HL-60/S4 treated with retinoic acid at 250 ng/mL for 4 days and 3 days (cell line): ENCODE measurements around the gene HDAC1.

ENCODE experiments used
- in situ Hi-C: fragments of 300-500 bp; cut with MboI; formaldehyde crosslinking; loops from 2 replicates; pipeline ENCODE4 v1.7.0; 2022; ENCODE audit warnings: low sequenced_read_pairs

Gene HDAC1

DNA sequence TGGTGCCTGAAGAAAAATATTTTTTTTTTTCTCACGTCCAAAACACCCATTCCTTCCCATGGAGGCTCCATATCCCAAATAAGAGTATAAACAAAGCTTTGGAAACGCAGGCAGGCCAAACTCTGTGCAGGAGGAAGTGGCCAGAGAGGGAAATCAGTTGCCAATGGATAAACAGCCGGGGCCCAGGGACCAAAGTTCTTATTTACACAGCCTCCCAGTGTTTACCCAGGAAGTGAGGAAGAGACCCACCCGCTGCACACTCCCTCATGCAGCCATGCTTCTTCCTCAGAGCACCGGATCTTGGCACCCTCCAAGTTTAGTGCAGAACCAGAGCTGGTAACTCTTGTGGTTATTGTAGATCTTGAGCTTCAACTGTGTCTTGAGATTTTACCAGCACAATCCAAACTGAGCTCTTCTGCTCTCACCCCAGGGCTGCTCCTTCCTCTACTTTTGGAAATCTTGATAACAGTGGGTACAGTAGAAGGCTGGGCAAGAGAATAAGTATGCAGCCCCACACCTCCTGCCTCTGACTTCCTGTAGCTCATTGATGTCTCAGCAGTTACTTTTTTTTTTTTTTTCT lies 29.9 kb downstream of the HDAC1 start:
- in situ Hi-C loops, result no loop called here

DNA sequence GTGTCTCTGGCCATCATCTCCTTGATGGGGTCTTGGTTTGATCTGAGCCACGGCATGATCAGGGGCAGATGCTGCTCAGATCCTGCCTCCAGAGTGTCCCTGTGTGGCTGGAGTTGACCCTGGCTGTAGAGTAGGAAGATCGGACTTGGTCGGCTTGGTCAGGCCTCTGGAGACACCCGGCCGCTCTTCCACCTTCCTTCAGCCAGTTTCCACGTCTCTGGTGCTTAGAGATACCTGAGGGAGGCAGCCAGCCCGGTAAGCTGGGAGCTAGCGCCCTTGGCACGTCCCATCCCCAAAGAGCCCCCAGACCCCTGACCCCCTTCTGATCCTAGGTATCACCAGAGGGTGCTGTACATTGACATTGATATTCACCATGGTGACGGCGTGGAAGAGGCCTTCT lies 35.3 kb downstream of the HDAC1 start:
- in situ Hi-C loops, result no loop called here

DNA sequence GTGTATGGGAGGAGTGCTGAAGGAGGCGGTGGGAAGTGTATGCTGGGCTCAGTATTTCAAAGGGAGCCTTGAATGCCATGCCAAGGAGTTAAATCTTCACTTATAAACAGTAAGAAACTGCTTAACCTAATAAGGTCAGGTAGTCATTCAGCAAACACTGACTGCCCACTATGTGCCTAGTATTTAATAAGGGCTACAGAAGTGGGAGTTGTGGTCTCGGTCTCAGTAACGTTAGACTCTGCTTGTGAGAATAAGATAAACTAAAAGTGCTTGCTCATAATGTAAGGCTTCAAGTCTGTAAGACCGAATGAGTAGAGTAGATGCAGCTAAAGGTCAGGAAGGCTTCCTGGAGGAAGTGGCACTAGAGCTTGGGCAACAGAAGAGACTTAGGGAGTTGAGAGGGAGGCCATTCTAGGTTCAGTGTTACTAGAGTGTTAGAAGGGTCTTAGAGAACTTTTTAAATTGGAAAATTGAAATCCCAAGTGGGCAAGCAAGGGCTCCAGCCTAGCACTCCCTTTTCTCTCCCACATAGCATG lies 38.1 kb downstream of the HDAC1 start:
- in situ Hi-C loops, result no loop called here

DNA sequence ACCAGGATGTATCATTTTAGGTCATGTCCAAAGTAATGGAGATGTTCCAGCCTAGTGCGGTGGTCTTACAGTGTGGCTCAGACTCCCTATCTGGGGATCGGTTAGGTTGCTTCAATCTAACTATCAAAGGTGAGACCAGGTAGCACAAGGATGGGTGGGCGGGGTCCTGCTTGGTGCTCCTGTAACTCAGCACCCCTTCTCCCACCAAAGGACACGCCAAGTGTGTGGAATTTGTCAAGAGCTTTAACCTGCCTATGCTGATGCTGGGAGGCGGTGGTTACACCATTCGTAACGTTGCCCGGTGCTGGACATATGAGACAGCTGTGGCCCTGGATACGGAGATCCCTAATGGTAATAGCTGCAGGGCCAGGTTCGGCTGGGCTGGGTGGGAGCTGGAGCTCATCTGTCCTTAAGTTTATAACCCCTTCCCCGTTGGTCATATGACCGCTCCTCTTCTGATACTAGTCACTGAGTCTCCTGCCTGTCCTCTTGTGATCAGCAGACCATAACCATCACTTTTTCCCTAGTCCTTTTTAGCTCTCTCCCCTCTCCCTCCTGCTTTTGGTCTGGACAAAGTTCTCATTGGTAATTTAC lies 38.8 kb downstream of the HDAC1 start:
- in situ Hi-C loops, result no loop called here

DNA sequence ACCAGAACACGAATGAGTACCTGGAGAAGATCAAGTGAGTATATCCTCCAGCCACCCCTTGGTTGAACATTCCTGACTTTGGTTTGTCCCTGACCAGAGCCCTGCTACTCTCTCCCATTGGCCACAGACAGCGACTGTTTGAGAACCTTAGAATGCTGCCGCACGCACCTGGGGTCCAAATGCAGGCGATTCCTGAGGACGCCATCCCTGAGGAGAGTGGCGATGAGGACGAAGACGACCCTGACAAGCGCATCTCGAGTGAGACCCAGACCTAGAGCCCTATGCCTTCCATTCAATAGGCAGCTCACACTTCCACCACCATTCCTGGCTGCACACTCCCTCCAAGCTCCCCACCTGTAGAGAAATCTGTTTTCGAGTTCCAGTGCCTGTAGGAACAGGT lies 39.7 kb downstream of the HDAC1 start:
- in situ Hi-C loops, result no loop called here

DNA sequence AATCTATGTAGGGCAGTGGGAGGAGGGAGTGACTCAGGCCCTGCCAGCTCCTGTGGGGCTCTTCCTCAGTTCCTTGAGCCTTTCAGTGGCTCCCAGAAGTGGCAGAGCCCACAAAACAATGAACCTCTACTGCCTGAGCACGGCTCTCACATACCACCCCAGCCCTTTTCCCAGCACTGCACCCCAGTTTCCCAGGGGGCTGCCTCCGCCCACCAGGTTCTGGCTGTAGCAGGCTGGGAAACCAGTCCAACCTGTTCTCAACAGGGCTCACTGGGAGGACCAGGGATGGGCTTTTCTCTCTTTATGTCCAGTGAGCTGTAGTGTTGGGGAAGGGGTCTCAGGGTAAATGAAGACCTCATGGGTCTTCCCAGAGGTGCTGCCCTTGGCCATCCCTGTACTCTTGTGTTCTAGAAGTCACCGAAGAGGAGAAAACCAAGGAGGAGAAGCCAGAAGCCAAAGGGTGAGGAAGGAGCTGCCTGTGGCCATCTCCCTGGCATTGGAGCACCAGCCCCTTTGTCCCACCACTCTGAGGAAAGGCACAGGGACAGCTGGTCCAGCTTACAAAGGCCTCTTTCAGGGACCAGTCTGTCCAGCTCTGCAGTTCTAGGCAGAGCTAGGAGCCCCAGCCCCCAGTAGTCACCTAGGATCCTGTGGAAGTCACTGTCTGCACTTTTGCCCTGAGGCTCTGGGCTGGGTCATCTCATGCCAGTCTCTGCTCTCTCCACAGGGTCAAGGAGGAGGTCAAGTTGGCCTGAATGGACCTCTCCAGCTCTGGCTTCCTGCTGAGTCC lies 40.6 kb downstream of the HDAC1 start:
- in situ Hi-C loops, result no loop called here

DNA sequence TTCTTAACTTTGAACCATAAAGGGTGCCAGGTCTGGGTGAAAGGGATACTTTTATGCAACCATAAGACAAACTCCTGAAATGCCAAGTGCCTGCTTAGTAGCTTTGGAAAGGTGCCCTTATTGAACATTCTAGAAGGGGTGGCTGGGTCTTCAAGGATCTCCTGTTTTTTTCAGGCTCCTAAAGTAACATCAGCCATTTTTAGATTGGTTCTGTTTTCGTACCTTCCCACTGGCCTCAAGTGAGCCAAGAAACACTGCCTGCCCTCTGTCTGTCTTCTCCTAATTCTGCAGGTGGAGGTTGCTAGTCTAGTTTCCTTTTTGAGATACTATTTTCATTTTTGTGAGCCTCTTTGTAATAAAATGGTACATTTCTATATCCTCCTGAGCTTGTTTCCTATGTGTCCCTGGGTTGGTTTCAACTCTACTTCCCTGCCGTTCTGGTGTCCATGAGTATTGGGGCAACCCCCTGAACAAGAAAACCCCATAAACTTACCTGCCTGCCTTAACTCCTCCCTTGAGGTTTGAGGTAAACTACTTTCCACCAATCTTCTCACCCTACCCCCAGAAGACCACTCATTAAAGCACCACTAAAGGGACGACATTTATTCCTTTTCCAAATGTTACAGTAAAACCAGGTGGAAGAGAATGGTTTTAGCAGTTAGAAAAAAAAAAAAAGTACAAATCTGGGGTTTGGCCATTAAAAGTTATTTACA lies 41.5 kb downstream of the HDAC1 start:
- in situ Hi-C loops, result no loop called here

DNA sequence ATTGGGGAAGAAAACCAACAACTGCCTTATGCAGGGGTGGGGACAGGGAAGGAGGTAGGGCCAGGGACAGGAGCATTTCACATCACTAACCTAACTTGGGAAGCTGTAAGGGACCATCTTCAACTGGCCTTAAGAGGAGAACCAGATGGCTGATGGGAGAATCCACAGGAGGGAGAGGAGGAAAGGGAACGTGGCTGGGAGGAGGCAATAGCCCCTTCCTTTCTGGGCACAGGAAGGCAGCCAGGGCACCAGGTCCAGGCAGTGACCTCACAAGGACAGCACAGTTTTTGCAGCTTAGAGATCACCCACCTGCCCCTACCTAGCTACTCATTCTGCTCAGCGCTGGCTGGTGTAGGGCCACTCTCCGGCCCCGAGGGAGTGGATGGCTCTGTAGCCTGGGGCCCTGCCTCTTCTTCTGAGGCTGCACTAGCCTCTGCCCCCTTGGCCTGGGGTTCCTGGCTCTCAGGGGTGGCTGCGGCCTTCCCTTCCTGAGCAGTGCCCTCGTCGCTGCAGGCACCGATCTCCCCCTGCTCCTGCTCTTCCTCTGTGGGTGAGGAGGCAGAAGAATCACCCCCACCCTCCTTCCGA lies 42.5 kb downstream of the HDAC1 start:
- in situ Hi-C loops, result no loop called here

DNA sequence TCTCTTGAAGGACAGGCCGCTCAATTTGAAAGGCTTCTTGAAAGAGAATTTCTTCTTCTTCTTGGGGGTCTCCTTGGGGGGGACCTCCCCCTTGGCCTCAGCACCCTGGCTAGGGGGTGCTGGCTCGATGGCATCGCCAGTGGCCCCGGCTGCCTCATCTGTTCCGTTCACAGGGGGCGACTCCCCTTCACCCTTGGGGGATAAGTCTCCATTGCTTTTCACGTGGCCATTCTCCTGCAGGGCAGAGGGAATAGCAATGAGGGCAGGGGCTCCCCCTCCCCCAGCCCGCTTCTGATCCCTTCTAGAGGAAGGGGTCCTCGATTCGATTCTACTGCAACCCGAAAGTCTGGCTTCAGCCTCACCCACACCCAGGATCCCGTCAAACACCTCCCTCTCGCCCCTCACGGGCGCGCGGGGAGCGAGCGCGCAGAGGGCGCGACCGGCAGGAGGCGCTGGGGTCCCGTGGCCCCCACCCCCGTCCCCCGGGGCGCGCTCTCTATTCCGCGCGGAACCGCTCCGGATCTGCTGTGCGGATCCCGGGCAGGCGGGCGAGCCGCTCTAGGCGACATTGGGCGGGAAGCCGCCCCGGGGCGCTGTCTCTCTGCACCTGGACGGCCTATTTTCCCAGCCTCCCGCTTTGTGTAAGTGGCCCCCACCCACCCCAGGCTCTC lies 43.1 kb downstream of the HDAC1 start:
- in situ Hi-C loops, result no loop called here

DNA sequence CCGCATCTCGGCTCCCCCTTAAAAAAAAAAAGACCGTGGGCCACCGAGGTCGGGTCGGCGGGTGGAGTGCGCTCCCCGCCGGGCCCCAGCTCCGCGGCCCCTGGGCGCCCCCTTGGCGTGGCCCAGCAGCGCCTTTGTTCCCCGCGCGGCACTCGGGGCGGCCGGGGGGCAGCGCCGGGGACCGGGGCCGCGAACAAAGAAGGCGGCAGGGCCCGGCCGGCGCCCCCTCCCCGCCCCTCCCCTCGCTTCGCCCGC lies 43.6 kb downstream of the HDAC1 start:
- in situ Hi-C loops, result no loop called here

DNA sequence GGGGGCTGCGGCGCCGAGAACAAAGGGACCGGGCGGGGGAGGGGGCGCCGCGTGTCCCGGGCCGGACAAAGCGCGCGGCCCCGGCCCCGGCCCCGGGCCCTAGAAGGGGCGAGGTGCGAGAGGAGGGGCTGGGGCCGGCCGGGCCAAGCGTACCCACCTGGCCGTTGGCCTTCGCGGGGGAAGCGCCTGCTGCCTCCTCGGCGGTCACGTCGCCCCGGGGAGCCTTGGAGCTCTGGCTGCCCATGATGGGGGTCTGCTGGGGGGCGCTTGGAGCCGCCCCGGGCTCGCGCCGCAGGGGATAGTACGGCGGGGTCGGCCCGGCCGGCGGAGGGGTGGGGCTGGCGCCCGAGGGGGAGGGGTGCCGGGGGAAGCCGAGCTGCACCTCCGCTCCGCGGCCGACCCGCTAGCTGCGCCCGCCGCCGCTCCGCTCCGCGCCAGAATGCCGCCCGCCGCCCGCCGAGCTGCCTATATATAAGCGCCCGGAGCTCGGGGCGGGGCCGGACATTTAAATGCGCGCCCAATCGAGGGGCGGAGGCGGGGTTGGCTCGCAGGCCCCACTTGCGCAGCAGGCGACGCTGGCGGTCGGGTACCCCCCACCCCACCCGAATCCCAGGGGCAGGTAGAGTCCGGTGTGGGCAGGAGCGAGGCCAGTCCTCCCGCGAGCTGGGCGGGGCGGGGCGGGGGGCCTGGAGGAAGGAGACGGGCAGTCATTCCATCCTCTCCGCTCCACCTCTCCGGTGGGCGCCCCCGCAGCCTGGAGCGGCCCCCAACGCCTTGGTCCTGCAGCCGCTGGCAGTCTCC lies 44.1 kb downstream of the HDAC1 start, which contains the start of gene MARCKSL1:
TSS of gene MARCKSL1 (minus strand) at position 444 of the 801 bp plus-strand sequence. CDS start at position 244, 200 bp downstream.
- in situ Hi-C loops, result no loop called here

DNA sequence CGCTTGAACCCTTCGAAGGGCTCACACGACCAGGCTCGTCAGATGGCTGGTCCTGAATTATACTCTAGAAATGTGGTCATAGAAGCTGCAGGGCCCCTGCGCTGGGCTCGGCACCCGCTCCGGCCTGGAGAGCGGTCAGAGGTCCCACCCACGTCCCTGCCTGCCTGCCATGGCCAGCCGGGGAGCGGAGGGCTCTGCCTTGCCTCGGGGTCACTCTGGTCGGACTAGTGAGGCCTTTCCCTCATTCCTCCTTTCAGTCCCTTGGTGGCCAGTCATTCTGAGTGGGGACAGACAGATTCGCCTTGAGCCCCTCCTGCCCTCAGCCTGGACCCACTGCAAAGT lies 44.7 kb downstream of the HDAC1 start:
- in situ Hi-C loops, result no loop called here

DNA sequence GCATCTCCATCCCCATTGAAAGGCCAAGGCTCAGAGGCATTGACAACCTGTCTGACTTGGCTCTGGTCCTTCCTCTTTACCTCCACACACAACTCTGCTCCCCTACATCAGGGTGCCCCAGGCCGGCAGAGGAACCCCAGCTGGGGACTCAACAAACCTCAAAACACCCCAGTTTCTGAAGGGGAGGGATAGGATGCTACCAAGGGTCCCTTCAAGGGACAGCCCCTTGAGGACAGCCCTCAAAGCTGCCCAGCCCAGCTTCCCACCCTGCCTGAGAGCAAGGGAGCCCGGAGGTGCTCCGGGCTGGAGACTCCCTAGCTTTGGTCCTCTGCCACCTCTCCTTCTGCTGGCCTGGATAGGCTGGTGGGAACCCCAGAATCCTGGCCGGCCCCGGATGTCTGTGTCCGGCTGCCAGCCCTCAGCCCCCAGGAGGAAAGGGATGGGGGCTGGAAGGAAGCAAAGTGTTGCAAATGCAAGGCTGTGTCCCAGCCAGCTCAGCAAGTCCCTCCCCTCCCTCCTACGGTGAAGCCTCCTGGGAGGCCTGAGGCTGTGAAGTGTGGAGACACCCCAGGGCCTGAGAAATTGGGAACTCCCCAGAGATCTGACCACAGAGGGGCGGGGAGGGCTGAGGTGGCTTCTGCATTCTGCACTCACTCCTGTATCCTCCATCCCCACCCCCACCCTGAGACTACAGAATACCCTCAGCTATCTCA lies 45.2 kb downstream of the HDAC1 start:
- in situ Hi-C loops, result no loop called here

DNA sequence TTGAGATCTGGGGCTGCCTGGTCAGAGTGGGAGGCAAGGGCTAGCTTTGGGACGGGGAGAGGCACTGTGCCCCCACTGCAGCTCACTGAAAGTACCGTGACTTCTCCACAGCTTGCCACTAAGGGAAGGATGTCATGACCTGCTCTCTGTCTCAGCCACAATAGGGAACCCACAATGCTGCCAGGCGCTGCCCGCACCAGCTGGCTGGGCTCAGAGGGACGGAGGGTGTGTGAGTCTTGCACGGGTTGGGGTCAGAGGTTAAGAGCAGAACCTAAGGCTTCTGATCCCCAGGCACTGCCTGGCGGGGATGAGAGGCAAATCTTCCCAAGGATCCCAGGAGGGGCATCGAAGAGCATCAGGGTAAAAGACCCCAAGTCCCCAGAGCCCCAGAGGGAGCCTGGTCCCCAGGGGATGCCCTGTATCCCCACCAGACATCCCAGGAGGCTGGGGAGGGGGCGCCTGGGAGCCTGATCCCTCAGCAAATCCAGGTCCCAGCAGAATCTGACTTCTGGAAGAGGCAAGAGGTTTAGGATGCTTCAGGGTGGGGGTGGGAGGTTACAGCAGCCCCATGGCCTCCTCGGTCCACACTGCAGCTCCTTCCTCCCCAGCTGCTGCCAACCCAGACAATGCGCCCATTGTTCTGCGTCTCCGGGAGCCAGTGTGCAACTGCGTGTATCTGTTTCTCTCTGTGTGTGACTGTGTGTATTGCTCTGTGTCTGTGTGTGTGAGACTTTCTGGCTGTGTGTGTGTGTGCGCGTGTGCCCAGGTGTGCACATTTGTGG lies 46.2 kb downstream of the HDAC1 start:
- in situ Hi-C loops, result no loop called here

DNA sequence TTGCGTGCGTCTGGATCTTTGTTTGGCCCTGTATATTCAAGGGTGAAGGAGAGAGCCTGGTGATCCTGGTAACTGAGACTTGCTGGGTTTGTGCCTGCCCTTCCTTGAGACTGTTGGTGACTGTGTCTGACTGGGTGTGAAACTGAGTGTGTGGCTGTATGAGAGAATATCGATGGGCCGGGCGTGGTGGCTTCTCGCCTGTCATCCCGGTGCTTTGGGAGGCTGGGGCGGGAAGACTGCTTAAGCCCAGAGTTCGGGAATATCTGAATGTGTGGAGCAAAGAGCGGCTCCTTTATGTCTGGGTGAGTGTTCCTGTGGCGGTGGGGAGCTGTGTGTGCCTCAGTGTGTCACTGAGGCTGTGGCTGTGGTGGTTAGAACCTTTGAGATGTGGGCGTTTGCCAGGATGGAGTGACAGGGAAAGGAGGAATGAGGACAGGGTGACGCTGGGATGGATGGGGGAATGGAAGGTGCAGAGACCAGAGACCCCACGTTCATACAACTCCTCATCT lies 46.8 kb downstream of the HDAC1 start:
- in situ Hi-C loops, result no loop called here

DNA sequence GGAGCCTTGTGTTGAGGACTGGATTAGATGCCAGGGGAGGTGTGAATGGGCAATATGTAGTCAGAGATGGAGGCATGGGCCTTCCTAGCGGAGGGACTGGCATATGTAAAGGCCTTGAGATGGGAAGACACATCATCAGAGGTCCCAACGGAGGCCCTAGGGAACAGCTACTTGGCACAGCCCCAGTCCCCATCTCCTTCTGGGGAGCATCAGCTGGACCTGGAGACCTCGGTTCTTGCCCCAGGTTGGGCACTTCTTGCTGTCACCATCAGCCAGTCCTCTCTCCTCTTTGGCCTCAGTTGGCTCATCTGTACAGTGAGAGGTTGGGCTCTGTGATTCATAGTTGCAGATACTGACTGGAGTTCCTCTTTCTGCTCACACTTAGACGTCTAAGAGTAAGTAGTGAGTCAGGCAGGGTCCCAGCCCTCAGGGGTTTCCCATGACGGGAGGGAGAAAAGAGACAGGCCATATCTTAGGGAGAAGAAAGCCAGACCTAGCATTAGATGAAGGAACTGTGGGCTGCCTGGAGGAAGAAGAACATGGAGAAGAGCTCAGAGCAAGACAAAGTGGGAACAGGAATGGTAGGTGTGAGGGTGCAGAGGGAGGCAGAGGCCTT lies 47.6 kb downstream of the HDAC1 start:
- in situ Hi-C loops, result no loop called here

DNA sequence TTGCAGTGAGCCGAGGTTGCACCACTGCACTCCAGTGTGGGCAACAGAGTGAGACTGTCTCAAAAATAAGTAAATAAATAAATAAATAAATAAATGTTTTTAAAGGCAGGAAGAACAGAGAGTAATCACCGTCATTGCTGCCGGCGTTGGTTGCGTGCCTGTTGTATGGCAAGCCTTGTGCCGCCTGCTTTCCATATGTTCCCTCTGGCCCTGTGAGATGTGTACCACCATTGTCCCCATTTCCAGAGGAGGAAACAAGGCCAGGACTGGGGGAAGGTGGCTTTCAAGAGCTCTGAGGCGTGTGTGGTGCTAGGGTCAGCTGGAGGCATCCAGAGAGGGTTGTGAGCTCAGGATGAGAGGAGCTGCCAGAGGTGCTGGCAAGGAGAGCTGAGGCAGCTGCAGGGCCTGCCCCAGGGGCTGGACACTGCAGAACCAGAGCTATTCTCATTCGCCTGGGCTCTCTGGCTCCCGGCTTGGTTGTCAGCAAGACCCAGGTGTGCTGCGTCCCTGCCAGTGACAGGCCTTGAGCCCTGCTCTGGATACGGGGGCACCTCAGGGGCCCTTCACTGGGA lies 49.4 kb downstream of the HDAC1 start:
- in situ Hi-C loops, result no loop called here

DNA sequence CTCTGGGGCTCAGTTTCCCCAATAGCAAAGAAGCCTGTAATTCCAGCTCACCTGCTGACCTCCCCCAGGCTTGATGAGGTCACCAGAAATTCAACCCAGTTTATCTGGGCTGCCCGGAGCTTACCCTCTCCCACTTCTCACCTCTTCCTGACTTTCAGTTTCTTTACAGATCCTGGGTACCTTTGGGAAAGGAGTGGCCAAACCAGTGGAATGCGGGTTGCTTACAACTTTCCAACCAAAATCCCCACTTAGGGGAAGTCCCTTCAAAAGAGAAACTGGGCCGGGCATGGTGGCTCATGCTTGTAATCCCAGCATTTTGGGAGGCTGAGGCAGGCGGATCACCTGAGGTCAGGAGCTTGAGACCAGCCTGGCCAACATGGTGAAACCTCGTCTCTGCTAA lies 50.1 kb downstream of the HDAC1 start:
- in situ Hi-C loops, result no loop called here
